Karpas-422 (cell line): ENCODE data around the gene SNORC. TPM values are rescaled to one million over a fixed set of nuclear protein-coding genes. Genes with fewer than 3 reads are reported as not detected.

Experiments
- DNase-seq: peaks from one replicate; pipeline ENCODE4 v3.0.0-alpha.2; 2015
- H2AFZ ChIP-seq: fragments of 200-600 bp; sonication (generic); 2 replicates; pipeline ENCODE4 v1.6.1; 2014; ENCODE audit warnings: antibody characterized with exemption, low read length, mixed read lengths
- H3K27ac ChIP-seq: fragments of 200-600 bp; sonication (generic); 2 replicates; pipeline ENCODE4 v1.5.1; 2014; ENCODE audit warnings: mild to moderate bottlenecking, low read length, moderate library complexity
- H3K27me3 ChIP-seq: fragments of 200-600 bp; sonication (generic); 2 replicates; pipeline ENCODE4 v1.6.1; 2014; ENCODE audit warnings: low read length, mixed read lengths
- H3K36me3 ChIP-seq: fragments of 200-600 bp; sonication (generic); 2 replicates; pipeline ENCODE4 v1.6.1; 2014; ENCODE audit warnings: low read length, mixed read lengths; ENCODE audit not compliant: insufficient read depth
- H3K4me1 ChIP-seq: fragments of 200-600 bp; sonication (generic); 2 replicates; pipeline ENCODE4 v1.6.1; 2014; ENCODE audit warnings: mild to moderate bottlenecking, low read length, mixed read lengths
- H3K4me2 ChIP-seq: fragments of 200-600 bp; sonication (generic); 2 replicates; pipeline ENCODE4 v1.6.1; 2014; ENCODE audit warnings: low read length, low read depth, mild to moderate bottlenecking; ENCODE audit not compliant: poor library complexity, severe bottlenecking
- H3K4me3 ChIP-seq: fragments of 200-600 bp; sonication (generic); 2 replicates; pipeline ENCODE4 v1.5.1; 2014; ENCODE audit warnings: mild to moderate bottlenecking, antibody characterized with exemption, low read length, mixed read lengths
- H3K79me2 ChIP-seq: fragments of 200-600 bp; sonication (generic); 2 replicates; pipeline ENCODE4 v1.6.1; 2014; ENCODE audit warnings: mild to moderate bottlenecking, low read length, mixed read lengths
- H3K9ac ChIP-seq: fragments of 200-600 bp; sonication (generic); 2 replicates; pipeline ENCODE4 v1.6.0; 2014; ENCODE audit warnings: low read length
- H3K9me2 ChIP-seq: fragments of 200-600 bp; sonication (generic), shearing (Covaris generic); replicated peaks from 2 replicates; pipeline ENCODE4 v1.6.0; 2014; ENCODE audit warnings: mild to moderate bottlenecking, low read length, moderate library complexity; ENCODE audit not compliant: insufficient read depth
- H3K9me3 ChIP-seq: fragments of 300-700, 200-600 bp; sonication (generic); 2 replicates; pipeline ENCODE4 v1.6.1; 2014; ENCODE audit warnings: low read length, mixed read lengths
- H4K20me1 ChIP-seq: fragments of 200-600 bp; sonication (generic); 2 replicates; pipeline ENCODE4 v1.6.1; 2014; ENCODE audit warnings: mild to moderate bottlenecking, antibody characterized with exemption, low read length, low read depth; ENCODE audit not compliant: insufficient read depth
- total RNA-seq: library from RNA; depleted of rRNA; stranded (reverse); fragments of >200 nt; shearing (Covaris generic); gene quantifications from 2 replicates; pipeline ENCODE4 v1.2.3, GENCODE V29; 2014; ENCODE audit warnings: low replicate concordance

Gene SNORC
- total RNA-seq, 1 experiment from 2014 or later: 1.2 TPM

DNA sequence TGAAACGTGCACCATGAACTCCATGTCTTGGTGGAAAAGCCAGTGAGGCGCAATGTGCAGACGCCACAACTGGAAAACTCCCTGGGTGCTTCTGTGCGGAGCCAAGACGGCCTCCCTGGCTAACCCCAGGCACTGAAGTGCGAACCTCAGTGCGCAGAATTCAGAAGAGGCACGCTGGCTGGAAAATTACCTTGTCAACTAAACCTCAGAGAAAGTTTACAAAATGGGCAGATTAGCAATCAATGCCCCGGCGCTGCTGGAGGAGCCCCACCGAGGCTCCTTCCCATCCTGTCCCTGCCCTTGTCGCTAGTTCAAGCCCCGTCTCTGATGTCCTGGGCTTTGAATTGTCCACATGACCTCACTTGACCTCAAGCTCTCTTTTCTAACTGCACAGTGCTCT, 22.2 kb downstream of the SNORC start:
- no peak for DNase-seq
- Histone ChIP-seq H3K36me3 (no peaks in the 10 kb centered on the region), H4K20me1 (no peaks in the 10 kb centered on the region), H3K4me1 (peaks cover 6% of the 10 kb centered on the region; the same call in 1 of the 2 replicates), H3K4me2 (no peak overlapping the region), H3K9ac (no peak overlapping the region), H3K27ac (no peak overlapping the region), H3K79me2 (no peaks in the 10 kb centered on the region), H3K4me3 (no peak overlapping the region), H2AFZ (no peak overlapping the region), H3K27me3 (no peaks in the 10 kb centered on the region), H3K9me3 (no peaks in the 10 kb centered on the region), H3K9me2 (no peaks in the 10 kb centered on the region)

DNA sequence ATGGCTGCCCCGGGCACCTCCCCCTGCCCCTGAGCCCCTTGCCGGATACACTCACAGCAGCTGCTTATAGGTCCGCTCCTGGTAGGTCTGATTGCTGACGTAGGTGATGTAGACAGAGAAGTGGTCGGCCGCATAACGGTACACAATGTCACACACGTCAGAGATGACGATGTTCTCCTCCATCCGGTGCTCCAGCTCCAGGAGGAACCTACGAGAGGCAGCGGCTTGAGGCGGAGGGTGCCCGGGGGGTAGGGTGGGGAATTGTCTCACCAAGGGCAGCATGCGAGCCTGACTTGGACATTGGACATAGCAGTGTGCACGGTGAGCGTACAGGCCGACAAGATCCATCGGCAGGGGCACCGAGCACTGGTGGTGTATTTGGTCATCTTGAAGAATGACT, 22.8 kb downstream of the SNORC start:
- no peak overlapping the region for H3K9ac ChIP-seq
- DNase-seq: no peak
- H3K79me2 ChIP-seq: no peaks in the 10 kb centered on the region
- no peaks in the 10 kb centered on the region for H4K20me1 ChIP-seq
- H3K27ac ChIP-seq: no peak overlapping the region
- peaks cover 6% of the 10 kb centered on the region; the same call in 1 of the 2 replicates for H3K4me1 ChIP-seq
- H3K4me2 ChIP-seq: no peak overlapping the region
- no peaks in the 10 kb centered on the region for H3K9me3 ChIP-seq
- H3K9me2 ChIP-seq: no peaks in the 10 kb centered on the region
- H3K36me3 ChIP-seq: no peaks in the 10 kb centered on the region
- no peak overlapping the region for H3K4me3 ChIP-seq
- no peak overlapping the region for H2AFZ ChIP-seq
- H3K27me3 ChIP-seq: no peaks in the 10 kb centered on the region

DNA sequence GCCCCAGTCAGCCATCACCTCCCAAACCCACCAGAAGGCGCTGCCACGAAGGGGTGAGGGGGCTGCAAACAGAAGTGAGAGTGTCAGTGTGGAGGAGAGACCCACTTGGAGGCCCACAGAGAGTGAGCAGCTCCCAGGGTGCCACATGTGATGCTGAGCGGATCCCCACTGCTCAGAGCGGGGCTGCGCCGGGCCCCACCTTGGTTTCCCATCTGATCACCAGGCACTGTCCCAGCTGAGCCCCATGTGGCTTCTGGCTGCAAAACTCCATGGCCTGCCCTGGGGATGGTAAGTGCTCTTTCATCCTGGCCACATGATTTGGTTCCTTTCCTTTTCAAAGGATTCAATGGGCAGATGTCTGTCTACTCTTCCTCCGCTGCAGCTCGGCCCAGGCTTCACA, 23.8 kb downstream of the SNORC start:
- Histone ChIP-seq H3K27ac (no peak overlapping the region), H3K9ac (no peak overlapping the region), H3K4me3 (no peak overlapping the region), H3K4me2 (no peak overlapping the region), H3K4me1 (peaks cover 6% of the 10 kb centered on the region; the same call in 1 of the 2 replicates), H3K9me2 (no peaks in the 10 kb centered on the region), H2AFZ (no peak overlapping the region), H3K36me3 (no peaks in the 10 kb centered on the region), H3K9me3 (no peaks in the 10 kb centered on the region), H4K20me1 (no peaks in the 10 kb centered on the region), H3K79me2 (no peaks in the 10 kb centered on the region), H3K27me3 (no peaks in the 10 kb centered on the region)
- no peak for DNase-seq

DNA sequence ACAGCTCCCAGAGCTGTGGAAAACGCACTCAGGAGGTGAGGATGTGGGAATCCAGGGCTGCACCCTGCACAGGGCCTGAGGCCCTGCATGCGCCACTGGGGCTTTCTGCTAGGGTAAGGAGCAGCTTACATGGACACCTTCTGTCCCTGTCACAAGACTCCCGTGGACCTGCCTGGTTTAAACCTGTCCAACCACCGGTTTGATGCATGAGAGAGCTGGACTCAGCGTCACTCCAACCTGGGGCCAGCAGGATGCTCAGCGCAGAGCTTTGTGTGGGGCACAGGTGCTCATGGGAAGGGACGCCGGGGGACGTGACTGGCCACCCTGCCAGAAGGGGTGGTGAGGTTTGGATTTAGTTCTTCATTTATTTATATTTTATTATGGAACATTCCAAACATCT, 24.2 kb downstream of the SNORC start:
- Histone ChIP-seq H3K36me3 (no peaks in the 10 kb centered on the region), H3K4me1 (peaks cover 6% of the 10 kb centered on the region; the same call in 1 of the 2 replicates), H2AFZ (no peak overlapping the region), H3K9me2 (no peaks in the 10 kb centered on the region), H3K27me3 (no peaks in the 10 kb centered on the region), H3K27ac (no peak overlapping the region), H3K4me3 (no peak overlapping the region), H4K20me1 (no peaks in the 10 kb centered on the region), H3K9me3 (no peaks in the 10 kb centered on the region), H3K9ac (no peak overlapping the region), H3K79me2 (no peaks in the 10 kb centered on the region), H3K4me2 (no peak overlapping the region)
- DNase-seq: no peak

DNA sequence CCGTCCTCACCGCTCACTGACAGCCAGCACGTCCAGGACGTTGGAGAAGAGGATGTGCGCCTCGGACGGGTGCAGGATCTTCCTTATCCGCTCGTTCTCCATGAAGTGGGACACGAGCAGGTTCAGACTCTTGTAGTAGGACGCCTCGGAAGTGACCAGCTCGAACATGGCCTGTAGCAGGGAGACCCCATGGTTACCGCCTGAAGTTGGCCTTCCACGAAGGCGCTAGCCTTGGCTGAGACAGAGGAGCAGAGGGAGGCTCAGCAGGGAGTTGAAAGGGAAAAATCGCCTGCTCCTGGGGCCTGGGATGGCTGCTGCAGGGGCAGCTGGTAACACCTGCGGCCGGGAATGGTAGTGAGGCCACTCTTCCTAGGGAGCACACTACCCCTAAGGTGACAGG, 24.7 kb downstream of the SNORC start:
- H3K4me3 ChIP-seq: no peak overlapping the region
- no peaks in the 10 kb centered on the region for H3K9me3 ChIP-seq
- H3K4me2 ChIP-seq: no peak overlapping the region
- no peak overlapping the region for H3K9ac ChIP-seq
- H2AFZ ChIP-seq: no peak overlapping the region
- no peaks in the 10 kb centered on the region for H3K36me3 ChIP-seq
- H3K27ac ChIP-seq: no peak overlapping the region
- H3K9me2 ChIP-seq: no peaks in the 10 kb centered on the region
- no peak for DNase-seq
- peaks cover 6% of the 10 kb centered on the region; the same call in 1 of the 2 replicates for H3K4me1 ChIP-seq
- H4K20me1 ChIP-seq: no peaks in the 10 kb centered on the region
- H3K27me3 ChIP-seq: no peaks in the 10 kb centered on the region
- no peaks in the 10 kb centered on the region for H3K79me2 ChIP-seq

DNA sequence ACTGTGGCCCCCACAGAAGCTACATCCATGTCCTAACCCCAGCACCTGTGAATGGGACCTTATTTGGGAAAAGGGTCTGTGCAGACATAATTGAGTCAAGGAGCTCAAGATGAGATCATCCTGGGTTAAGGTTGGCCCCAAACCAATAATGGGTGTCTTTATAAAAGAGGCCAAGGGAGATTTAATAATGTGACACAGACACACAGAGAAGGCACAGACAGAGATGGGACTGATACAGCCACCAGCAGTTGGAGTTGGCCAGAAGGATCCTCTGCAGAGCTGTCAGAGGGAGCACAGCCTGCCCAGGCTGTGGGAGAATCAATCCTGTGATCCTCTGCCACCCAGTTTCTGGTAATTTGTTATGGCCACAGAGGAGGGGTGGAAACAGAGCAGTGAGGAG, 26.0 kb downstream of the SNORC start:
- H3K27me3 ChIP-seq: no peaks in the 10 kb centered on the region
- H4K20me1 ChIP-seq: no peaks in the 10 kb centered on the region
- H3K9me3 ChIP-seq: no peaks in the 10 kb centered on the region
- no peaks in the 10 kb centered on the region for H3K79me2 ChIP-seq
- 0 out of 2 replicates have a peak, but pooled peaks cover under 1% of the 10 kb centered on the region for H3K4me1 ChIP-seq
- no peaks in the 10 kb centered on the region for H3K36me3 ChIP-seq
- H3K4me3 ChIP-seq: no peak overlapping the region
- H2AFZ ChIP-seq: no peak overlapping the region
- H3K27ac ChIP-seq: no peak overlapping the region
- no peak overlapping the region for H3K9ac ChIP-seq
- no peak for DNase-seq
- no peaks in the 10 kb centered on the region for H3K9me2 ChIP-seq
- H3K4me2 ChIP-seq: no peak overlapping the region

DNA sequence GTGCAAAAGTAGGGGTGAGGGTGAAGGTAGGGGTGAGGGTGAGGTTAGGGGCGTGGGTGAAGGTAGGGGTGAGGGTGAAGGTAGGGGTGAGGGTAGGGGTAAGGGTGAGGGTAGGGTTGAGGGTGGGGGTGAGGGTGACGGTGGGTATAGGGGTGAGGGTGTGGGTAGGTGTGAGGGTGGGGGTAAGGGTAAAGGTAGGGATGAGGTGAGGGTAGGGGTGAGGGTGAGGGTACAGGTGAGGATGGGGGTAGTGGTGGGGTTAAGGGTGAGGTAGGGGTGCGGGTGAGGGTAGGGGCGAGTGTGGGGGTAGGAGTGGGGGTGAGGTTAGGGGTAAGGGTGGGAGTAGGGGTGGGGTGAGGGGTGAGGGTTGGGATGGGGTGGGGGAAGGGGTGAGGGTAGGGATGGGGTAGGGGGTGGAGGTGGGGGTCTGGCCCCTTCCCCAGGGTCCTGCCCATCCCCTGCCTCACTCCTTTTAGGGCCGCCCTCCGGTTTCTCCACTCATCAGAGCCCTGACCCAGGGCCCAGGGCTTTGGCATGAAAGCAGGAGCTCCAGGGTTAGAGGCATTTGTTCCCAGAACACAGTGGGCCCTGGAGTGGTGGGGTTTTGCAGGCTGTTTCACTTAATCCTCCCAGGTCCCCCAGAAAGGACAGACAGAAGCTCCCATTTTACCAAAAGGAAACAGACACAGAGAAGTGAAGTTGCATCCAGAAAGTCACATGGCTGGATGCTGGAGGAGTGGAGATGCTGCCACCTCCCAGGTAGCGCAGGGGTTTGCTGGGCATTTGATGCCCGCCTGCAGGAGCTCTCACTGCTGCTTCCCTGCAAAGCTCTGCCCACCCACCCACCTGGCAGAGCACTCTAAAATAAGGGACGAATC, 26.9 kb downstream of the SNORC start:
- H2AFZ ChIP-seq: no peak overlapping the region
- H3K4me2 ChIP-seq: no peak overlapping the region
- no peaks in the 10 kb centered on the region for H3K9me3 ChIP-seq
- no peaks in the 10 kb centered on the region for H3K79me2 ChIP-seq
- no peak overlapping the region for H3K9ac ChIP-seq
- no peak overlapping the region for H3K27ac ChIP-seq
- DNase-seq: no peak
- H3K36me3 ChIP-seq: no peaks in the 10 kb centered on the region
- H3K27me3 ChIP-seq: no peaks in the 10 kb centered on the region
- no peaks in the 10 kb centered on the region for H3K9me2 ChIP-seq
- no peak overlapping the region for H3K4me3 ChIP-seq
- H4K20me1 ChIP-seq: no peaks in the 10 kb centered on the region
- no peaks in the 10 kb centered on the region for H3K4me1 ChIP-seq

DNA sequence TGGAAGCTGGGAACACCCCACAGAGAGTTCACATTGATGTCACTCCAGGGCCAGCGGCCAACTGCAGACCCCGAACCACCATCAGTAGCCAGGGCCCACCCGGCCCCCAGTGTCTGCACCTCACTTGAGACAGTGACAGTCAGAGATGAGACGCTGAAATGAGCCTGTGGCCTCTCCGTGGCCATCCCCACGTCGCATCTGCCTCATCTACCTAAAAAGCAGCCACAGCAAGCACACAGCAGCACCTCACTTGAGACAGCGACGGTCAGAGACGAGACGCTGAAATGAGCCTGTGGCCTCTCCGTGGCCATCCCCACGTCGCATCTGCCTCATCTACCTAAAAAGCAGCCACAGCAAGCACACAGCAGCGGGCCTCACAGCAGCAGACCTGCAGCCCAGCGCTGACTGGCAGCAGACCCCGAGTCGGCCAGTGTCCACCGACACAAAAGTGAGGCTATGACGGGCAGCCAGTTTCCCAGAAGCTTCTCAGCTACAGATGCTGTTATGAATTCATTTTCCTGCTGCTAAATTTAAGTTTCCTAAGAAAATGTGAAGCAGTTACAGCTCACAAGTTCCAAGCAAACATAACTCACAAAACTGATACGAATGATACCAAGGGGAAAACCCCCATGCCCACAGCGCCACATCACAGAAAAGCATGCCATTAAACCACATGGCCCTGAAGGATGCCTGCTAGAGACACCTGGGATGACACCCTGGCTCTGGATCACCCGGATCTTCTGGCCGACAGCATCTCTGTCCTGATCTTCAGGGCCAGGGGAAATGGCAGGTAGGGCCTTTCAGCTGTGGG, 27.7 kb downstream of the SNORC start:
- Histone ChIP-seq H4K20me1 (no peaks in the 10 kb centered on the region), H3K9me3 (no peaks in the 10 kb centered on the region), H2AFZ (no peak overlapping the region), H3K4me3 (no peak overlapping the region), H3K79me2 (no peaks in the 10 kb centered on the region), H3K9ac (no peak overlapping the region), H3K36me3 (no peaks in the 10 kb centered on the region), H3K4me2 (no peak overlapping the region), H3K9me2 (no peaks in the 10 kb centered on the region), H3K4me1 (no peaks in the 10 kb centered on the region), H3K27ac (no peak overlapping the region), H3K27me3 (no peaks in the 10 kb centered on the region)
- DNase-seq: no peak
